LNCAP (cell line): ENCODE results near the gene BBX.

ENCODE experiments used
- TF ChIP-seq, protein P1 (sequence below): fragments of 450-650 bp; IDR thresholded peaks from 2 replicates; pipeline ENCODE4 v1.5.1; 2017; ENCODE audit warnings: mild to moderate bottlenecking

BBX gene

DNA sequence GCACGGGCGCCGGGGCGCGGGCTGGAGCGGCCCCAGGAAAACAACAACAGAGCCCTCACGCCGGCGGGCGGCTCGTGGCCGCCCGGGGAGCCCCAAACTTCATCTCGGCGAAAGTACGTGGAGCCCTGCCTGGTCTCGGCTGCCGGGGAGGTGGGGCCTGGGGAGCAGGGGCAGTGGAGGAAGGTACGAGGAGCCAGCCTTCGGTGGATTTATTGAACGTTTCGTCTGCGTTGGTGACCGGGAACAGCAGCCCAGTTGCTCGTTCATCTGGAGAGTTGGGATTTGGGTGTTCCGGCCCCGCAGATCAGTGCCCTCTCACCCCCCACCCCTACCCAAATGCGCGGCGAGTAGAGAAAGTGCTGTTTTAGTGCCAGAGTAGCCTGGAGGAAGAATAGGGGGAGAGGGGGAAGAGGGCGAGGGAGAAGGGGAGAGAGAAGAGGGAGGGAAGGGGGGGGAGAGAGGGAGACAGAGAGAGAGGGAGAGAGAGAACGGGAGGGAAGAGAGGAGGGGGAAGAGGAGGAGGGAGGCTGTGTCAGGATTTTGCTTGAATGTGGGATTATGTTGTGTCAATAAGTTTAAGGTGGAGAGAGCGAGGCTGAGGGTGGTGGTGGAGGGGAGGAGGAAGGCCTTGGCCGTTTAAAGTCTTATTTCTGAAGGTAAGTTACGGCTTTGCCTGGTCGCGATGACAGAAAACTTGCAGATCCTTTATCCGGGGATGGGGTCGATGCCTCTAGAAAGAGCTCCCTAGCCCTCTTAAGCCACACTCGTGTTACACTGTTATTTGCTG, 970 bp downstream of the BBX start:
- TF ChIP-seq, protein P1, sequence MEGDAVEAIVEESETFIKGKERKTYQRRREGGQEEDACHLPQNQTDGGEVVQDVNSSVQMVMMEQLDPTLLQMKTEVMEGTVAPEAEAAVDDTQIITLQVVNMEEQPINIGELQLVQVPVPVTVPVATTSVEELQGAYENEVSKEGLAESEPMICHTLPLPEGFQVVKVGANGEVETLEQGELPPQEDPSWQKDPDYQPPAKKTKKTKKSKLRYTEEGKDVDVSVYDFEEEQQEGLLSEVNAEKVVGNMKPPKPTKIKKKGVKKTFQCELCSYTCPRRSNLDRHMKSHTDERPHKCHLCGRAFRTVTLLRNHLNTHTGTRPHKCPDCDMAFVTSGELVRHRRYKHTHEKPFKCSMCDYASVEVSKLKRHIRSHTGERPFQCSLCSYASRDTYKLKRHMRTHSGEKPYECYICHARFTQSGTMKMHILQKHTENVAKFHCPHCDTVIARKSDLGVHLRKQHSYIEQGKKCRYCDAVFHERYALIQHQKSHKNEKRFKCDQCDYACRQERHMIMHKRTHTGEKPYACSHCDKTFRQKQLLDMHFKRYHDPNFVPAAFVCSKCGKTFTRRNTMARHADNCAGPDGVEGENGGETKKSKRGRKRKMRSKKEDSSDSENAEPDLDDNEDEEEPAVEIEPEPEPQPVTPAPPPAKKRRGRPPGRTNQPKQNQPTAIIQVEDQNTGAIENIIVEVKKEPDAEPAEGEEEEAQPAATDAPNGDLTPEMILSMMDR: no peak

DNA sequence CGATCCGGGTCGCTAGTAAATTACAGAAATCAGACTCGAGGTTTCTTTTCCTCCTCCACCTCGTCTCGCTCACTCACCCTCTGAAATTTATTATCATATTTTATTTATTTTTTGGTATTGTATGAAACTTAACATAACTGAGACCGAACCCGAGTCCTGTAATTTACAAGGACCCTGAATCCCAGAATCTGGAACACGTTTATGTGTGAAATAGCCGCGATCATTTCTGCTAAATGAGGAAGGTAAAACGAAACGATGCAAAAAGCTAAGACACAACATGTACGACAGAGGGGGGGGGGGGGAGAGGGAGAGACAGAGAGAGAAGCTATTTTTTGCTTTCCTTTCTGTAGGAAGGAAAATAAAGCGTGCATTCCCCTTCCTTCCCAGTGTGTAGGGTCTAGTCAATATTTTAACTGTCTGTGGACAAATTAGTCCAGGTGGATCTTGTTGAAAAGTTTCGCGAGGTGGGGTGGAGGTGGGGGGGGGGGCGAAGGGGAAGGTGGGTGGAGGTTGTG, 1.6 kb downstream of the BBX start:
- TF ChIP-seq, protein P1: no peak

DNA sequence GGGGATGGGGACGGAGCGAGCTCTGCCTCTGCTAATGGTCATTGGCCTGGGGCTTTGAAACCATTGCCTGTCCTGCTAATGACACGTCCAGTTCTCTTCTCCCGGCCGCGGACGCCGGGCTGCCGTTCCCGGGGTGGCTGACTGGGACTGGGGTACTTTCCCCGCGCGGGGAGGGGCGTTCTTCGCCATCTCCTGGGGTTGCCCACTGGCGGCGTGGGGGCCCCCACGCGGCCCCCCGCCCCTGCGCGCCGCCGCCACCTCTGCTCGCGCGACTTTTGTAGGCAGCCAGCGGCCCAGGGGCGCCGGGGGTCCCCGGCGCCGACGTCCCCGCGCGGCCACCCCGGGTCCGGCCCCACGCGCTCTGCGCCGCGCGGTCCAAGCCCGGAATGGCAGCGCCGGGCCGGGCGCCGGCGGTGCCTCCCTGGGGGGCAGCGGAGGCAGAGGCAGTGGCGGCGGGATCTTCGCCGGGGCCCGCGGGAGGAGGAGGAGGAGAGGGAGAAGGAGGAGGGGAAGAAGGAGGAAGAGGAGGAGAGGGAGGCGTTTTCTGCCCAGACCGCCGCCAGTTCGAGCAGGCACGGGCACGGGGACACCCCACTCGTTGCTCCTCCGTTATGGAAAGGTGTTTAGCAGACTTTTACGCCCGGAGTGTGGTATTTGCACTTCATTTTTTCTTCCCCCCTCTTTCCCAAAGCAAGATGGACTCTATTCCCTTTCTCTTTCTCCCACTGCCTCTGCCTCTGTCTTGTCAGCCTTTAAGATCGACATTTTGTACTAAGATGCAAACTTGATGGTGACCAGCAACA, 2.3 kb downstream of the BBX start:
- TF ChIP-seq, protein P1: no peak

DNA sequence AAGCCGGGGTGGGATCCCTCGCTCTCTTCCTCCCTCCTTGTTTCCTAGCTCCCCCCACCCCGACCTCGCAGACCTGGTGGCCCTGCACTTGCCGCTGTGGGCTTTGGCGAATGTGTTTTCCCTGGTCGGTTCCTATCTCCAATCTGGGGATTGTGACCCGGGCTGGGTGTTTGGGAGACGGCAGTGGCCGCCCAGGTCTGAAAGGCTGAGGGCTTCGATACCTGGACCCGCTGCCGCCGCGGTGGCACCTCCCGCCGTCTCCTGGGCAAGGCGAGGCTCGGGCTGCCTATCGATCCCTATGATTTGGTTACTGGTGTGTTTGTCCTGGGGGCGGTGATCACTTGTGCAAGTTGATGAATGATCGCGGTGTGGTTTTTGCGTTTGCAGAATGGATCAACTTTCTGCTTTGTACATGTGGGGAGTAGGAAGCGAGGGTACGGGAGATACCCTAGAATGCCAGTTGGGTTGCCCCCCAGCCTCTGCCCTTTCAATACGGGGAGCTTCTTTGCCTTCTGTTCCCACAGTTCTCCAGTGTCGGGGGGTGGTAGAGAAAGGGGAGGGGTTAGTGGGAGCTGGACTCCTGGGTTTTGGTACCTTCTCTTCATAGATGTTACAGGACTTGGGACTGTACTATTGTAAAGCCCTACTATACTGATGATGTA, 3.0 kb downstream of the BBX start:
- TF ChIP-seq, protein P1: no peak

DNA sequence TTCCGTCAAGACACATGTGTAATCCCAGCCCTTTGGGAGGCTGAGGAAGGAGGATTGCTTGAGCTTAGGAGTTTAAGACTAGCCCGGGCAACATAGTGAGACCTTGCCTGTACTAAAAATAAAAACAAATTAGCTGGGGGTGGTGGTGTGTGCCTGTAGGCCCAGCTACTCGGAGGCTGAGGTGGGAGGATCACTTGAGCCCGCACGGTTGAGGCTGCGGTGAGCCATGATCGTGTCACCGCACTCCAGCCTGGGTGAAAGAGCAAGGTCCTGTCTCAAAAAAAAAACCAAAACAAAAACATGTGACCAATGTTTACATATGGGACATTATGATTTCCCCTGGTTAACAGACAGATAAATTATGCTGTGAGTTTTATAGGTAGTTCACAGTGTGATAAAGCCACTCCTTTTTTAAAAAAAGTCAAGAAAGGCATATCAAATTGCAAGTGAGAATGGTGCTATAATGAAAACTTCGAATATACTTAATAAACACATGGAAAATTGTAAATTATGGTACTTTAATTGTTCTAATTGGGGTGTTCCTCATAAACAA, 9.2 kb downstream of the BBX start:
- TF ChIP-seq, protein P1: no peak

DNA sequence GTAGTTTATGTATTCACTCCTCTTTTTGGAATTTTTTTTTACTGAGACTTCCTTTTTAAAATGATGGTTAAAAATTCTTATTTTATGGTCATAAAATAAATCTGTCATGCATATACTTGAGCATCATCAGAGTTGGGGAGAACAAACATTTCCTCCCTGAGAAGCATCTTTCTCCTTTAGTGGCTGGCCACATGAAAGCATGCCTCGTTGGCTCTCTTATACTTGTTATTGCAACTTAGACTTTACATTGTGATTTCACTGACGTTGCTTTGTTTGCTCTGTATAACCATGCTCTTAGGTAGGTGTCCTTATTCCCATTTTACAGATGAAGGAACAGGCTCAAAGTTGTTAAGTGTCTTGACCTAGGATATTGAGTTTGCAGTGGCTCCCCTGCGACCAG, 18.1 kb downstream of the BBX start:
- TF ChIP-seq, protein P1: no peak

DNA sequence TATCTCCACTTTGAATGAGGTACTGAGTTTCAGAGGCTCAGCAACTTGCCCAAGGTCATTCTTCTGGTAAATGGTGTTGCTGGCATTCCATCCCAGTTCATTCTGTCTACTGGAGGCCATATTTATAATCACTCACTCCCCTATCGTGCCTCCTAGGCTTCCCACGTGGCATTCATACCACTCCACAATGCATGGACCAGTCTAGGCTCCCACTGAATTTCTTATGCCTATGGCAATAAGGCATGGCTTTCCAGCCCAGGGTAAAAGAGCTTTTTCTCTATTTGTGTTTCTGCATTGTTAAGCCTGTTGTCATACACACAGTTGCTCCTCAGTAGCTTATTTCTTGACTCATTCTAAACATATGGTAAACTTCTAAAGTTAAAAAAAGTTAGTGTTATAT, 19.9 kb downstream of the BBX start:
- TF ChIP-seq, protein P1: no peak
